HepG2 (cell line): ENCODE data around the gene EHD4. TPM values are rescaled to one million over a fixed set of nuclear protein-coding genes. Genes with fewer than 3 reads are reported as not detected.

ENCODE experiments used
- ATAC-seq: fragments of 200-7000 bp; cut with Tn5 transposase; 3 replicates; pipeline ENCODE4 v1.9.1; 2020; ENCODE audit warnings: mild to moderate bottlenecking, moderate library complexity
- BruUV-seq: library from RNA; stranded (reverse); fragments of 400-500 nt; replicated peaks from 2 replicates; lab custom pipeline; 2021; lab: Mats Ljungman, UMichigan
- CTCF ChIA-PET: fragments of 300-600 bp; formaldehyde crosslinking; extraction: SDS; loops from one replicate; lab custom pipeline; 2021; ENCODE audit warnings: low total read pairs, inconsistent platforms, low intra/inter-chr PET ratio; lab: Yijun Ruan, JAX
- POLR2A ChIA-PET: fragments of 350-600 bp; sonication (Branson Sonifier 250); formaldehyde crosslinking; loops from one replicate; lab custom pipeline; 2020; ENCODE audit warnings: antibody characterized with exemption, inconsistent platforms; lab: Yijun Ruan, JAX
- DNase-seq: peaks from one replicate; pipeline ENCODE4 v3.0.0-alpha.2; 2015; ENCODE audit warnings: low spot score
- FAIRE-seq: peaks from 3 replicates; lab custom pipeline; 2011; peaks lifted over from hg19 to GRCh38; lab: Jason Lieb, UNC
- H2AFZ ChIP-seq: one replicate; pipeline ENCODE4 v1.6.1; 2011; ENCODE audit warnings: low read length, inconsistent platforms
- H3K27ac ChIP-seq: fragments of 300-600 bp; 3 replicates; pipeline ENCODE4 v1.8.0; 2011; ENCODE audit warnings: mixed run types, mild to moderate bottlenecking, mixed read lengths, low read length, inconsistent platforms; ENCODE audit not compliant: insufficient read depth; ENCODE audit errors: extremely low read length
- H3K27me3 ChIP-seq, 2 experiments: fragments of 200-600 bp in 1 of 2; 2 replicates in 1 of 2; 3 replicates in 1 of 2; pipeline versions ENCODE4 v1.6.0 to v1.8.0; 2011; ENCODE audit warnings: low read length in 2 of 2, mild to moderate bottlenecking in 2 of 2, moderate library complexity in 2 of 2, inconsistent platforms in 1 of 2; ENCODE audit not compliant: insufficient read depth in 2 of 2, control insufficient read depth in 1 of 2
- H3K36me3 ChIP-seq, 2 experiments: fragments of 200-600 bp in 1 of 2; replicated peaks in 1 of 2; 2 replicates in 1 of 2; 3 replicates in 1 of 2; pipeline versions ENCODE4 v1.5.1 to v1.8.0; 2011; ENCODE audit warnings: low read length in 2 of 2, inconsistent platforms in 1 of 2; ENCODE audit not compliant: insufficient read depth in 2 of 2, control insufficient read depth in 1 of 2
- H3K4me1 ChIP-seq: 2 replicates; pipeline ENCODE4 v1.5.1; 2012; ENCODE audit warnings: low read length, inconsistent platforms; ENCODE audit not compliant: insufficient read depth
- H3K4me2 ChIP-seq: 2 replicates; pipeline ENCODE4 v1.6.0; 2011; ENCODE audit warnings: low read depth, low read length, inconsistent platforms
- H3K4me3 ChIP-seq, 3 experiments: fragments of 200-600 bp in 1 of 3; sonication (generic), shearing (Covaris generic) in 1 of 3; replicated peaks in 1 of 3; 2 replicates each; pipeline ENCODE4 v1.5.1; 2011 to 2016; ENCODE audit warnings: low read length in 3 of 3, inconsistent platforms in 2 of 3, low read depth in 2 of 3, mild to moderate bottlenecking in 2 of 3, control low read depth in 1 of 3, mixed read lengths in 1 of 3; ENCODE audit not compliant: insufficient read depth in 1 of 3
- H3K79me2 ChIP-seq: one replicate; pipeline ENCODE4 v1.6.1; 2011; ENCODE audit warnings: low read length, inconsistent platforms; ENCODE audit not compliant: insufficient read depth
- H3K9ac ChIP-seq: 2 replicates; pipeline ENCODE4 v1.6.0; 2011; ENCODE audit warnings: mild to moderate bottlenecking, low read depth, low read length, inconsistent platforms; ENCODE audit not compliant: insufficient read depth
- H3K9me3 ChIP-seq: 2 replicates; pipeline ENCODE4 v1.5.1; 2012; ENCODE audit warnings: mild to moderate bottlenecking, low read length
- H4K20me1 ChIP-seq: 2 replicates; pipeline ENCODE4 v1.6.0; 2011; ENCODE audit warnings: inconsistent platforms, mild to moderate bottlenecking, low read length, moderate library complexity; ENCODE audit not compliant: insufficient read depth
- ATRX ChIP-seq: sonication (generic); formaldehyde crosslinking; IDR thresholded peaks from 2 replicates; pipeline ENCODE4 v1.4.0; 2020; ENCODE audit warnings: missing genetic modification reagents, borderline replicate concordance
- ELK4 ChIP-seq: sonication (generic); formaldehyde crosslinking; IDR thresholded peaks from 2 replicates; pipeline ENCODE4 v1.9.0; 2021; ENCODE audit warnings: missing genetic modification reagents, borderline replicate concordance
- SATB2 ChIP-seq: sonication (generic); formaldehyde crosslinking; IDR thresholded peaks from 2 replicates; pipeline ENCODE4 v1.5.0; 2020; ENCODE audit warnings: missing genetic modification reagents
- TAF1 ChIP-seq: sonication (generic); formaldehyde crosslinking; IDR thresholded peaks from 2 replicates; pipeline ENCODE4 v1.4.0; 2020; ENCODE audit warnings: missing genetic modification reagents
- TCF7 ChIP-seq: sonication (generic); IDR thresholded peaks from 2 replicates; pipeline ENCODE4 v1.6.1; 2016; ENCODE audit warnings: antibody characterized with exemption, low read depth
- ZNF333 ChIP-seq: sonication (generic); formaldehyde crosslinking; IDR thresholded peaks from 2 replicates; pipeline ENCODE4 v1.4.0; 2020; ENCODE audit warnings: mild to moderate bottlenecking, missing genetic modification reagents, borderline replicate concordance
- ZNF337 ChIP-seq: sonication (generic); formaldehyde crosslinking; IDR thresholded peaks from 2 replicates; pipeline ENCODE4 v1.5.1; 2020; ENCODE audit warnings: missing genetic modification reagents, low read depth, mild to moderate bottlenecking, borderline replicate concordance
- ZNF615 ChIP-seq: sonication (generic); formaldehyde crosslinking; IDR thresholded peaks from 2 replicates; pipeline ENCODE4 v1.5.0; 2020; ENCODE audit warnings: mild to moderate bottlenecking, missing genetic modification reagents, borderline replicate concordance
- ZNF629 ChIP-seq: sonication (generic); formaldehyde crosslinking; conservative IDR thresholded peaks from 2 replicates; pipeline ENCODE4 v1.5.0; 2020; ENCODE audit warnings: missing genetic modification reagents
- ZNF724P ChIP-seq: sonication (generic); formaldehyde crosslinking; IDR thresholded peaks from 2 replicates; pipeline ENCODE4 v1.8.0; 2022; ENCODE audit warnings: missing genetic modification reagents, borderline replicate concordance
- WGBS: methylation state at CpG from one replicate; pipeline ENCODE4 v1.1.6; 2017; ENCODE audit warnings: low lambda C conversion rate; 5-methylcytosine and 5-hydroxymethylcytosine counted together
- in situ Hi-C: cut with HindIII; loops from 2 replicates; pipeline ENCODE4 v1.10.0; 2017; ENCODE audit warnings: low pct_unique_long_range_greater_than_20kb; ENCODE audit not compliant: extremely low pct_ligation_motif_present
- intact Hi-C: fragments of 100-400 bp; cut with micrococcal nuclease; formaldehyde crosslinking; loops from one replicate; pipeline ENCODE4 v1.10.0; 2022; ENCODE audit not compliant: unreplicated experiment
- polyA plus RNA-seq, 8 experiments: library from polyadenylated mRNA; depleted of rRNA in 3 of 8; stranded (reverse) in 7 of 8; unstranded in 1 of 8; fragments of >200 nt; fragmentation: Illumina TruSeq in 4 of 8; extraction: Trizol in 4 of 8; gene quantifications; 2 replicates each; pipeline versions ENCODE4 v1.2.1 to v1.2.3, GENCODE V29; 2011 to 2016; ENCODE audit warnings: low read depth in 4 of 8, missing spikeins in 1 of 8, mixed read lengths in 1 of 8; ENCODE audit not compliant: insufficient read depth in 1 of 8
- total RNA-seq, 5 experiments: library from RNA; depleted of rRNA; stranded (reverse); fragments of >200 nt; fragmentation: Illumina TruSeq; extraction: Trizol; gene quantifications; 2 replicates each; pipeline ENCODE4 v1.2.3, GENCODE V29; 2016; ENCODE audit warnings: low read depth in 1 of 5

Gene EHD4
- total and polyA plus RNA-seq, 2 of the 13 experiments (the other 11 are each of a cell fraction or from before 2014, with no cell fraction given), result 3.1 to 4.8 TPM

GRCh38 chr15:41954036-41954435 is 18.3 kb downstream of the EHD4 start:
- BruUV-seq, result no TSS peak
- H3K27ac ChIP-seq, result no peak overlapping the region
- H3K9me3 ChIP-seq, result no peaks in the 10 kb centered on the region
- FAIRE-seq, result no peak
- intact Hi-C loops, result no loop called here
- no peak overlapping the region for H2AFZ ChIP-seq
- POLR2A ChIA-PET, result interaction anchor here (1.2 to 1.6 kb wide), 2 partner anchors 17 to 18 kb away, joined by 3 read pairs; partner anchors contain the start of gene EHD4
- no peak overlapping the region for H3K4me3 ChIP-seq
- no peaks in the 10 kb centered on the region for H3K4me1 ChIP-seq
- DNase-seq, result no peak
- in situ Hi-C loops, result no loop called here
- TF ChIP-seq SATB2 (CRISPR knock-in tag), result no peak
- no peak for TF ChIP-seq ELK4
- TF ChIP-seq ZNF337 (CRISPR knock-in tag), result no peak
- no peak for TF ChIP-seq ZNF629
- TF ChIP-seq, all 625 proteins: peak for 0
- WGBS, result 90% methylated on average over 6 of the region's 6 CpGs
- Histone ChIP-seq H3K36me3 (peaks cover 2 to 9% of the 10 kb centered on the region in 2 experiments; a peak in 4 of 5 replicates), H4K20me1 (no peaks in the 10 kb centered on the region), H3K4me2 (no peak overlapping the region), H3K27me3 (no peaks in the 10 kb centered on the region), H3K79me2 (no peaks in the 10 kb centered on the region), H3K9ac (no peak overlapping the region)
- ATAC-seq, result no peak
- CTCF ChIA-PET, result no interaction called here

GRCh38 chr15:41952013-41952563 is 20.3 kb downstream of the EHD4 start:
- TF ChIP-seq TAF1 (no peak), ZNF615 (CRISPR knock-in tag) (no peak), TCF7 (no peak), ZNF724P (no peak), ATRX (CRISPR knock-in tag) (no peak), ZNF333 (no peak)
- intact Hi-C loops (no loop called here), in situ Hi-C loops (no loop called here)
- 95% methylated on average over 12 of the region's 12 CpGs for WGBS
- H3K79me2 ChIP-seq, result no peaks in the 10 kb centered on the region
- H3K27me3 ChIP-seq, result no peaks in the 10 kb centered on the region
- no peak overlapping the region for H3K4me3 ChIP-seq
- no peak overlapping the region for H3K9ac ChIP-seq
- ATAC-seq (no peak), FAIRE-seq (no peak), DNase-seq (no peak)
- CTCF ChIA-PET, result no interaction called here
- no peak overlapping the region for H2AFZ ChIP-seq
- H4K20me1 ChIP-seq, result no peaks in the 10 kb centered on the region
- POLR2A ChIA-PET, result interaction anchor here (1.6 kb wide), 1 partner anchor 20 kb away, joined by 3 read pairs; the partner anchor contains the start of gene EHD4
- H3K36me3 ChIP-seq, result peaks cover 2 to 9% of the 10 kb centered on the region in 2 experiments; a peak in 4 of 5 replicates
- H3K27ac ChIP-seq, result no peak overlapping the region
- no peaks in the 10 kb centered on the region for H3K9me3 ChIP-seq
- BruUV-seq, result no TSS peak
- H3K4me1 ChIP-seq, result no peaks in the 10 kb centered on the region
- H3K4me2 ChIP-seq, result no peak overlapping the region
